ENCODE results near the gene HADH.

HADH gene

GRCh38 chr4:108060686-108061321 lies 71.1 kb downstream of the HADH start:
- no peak for TF ChIP-seq CTCF (IDR thresholded peaks at IDR 0.05; ENCODE audit: borderline replicate concordance, control extremely low read depth, extremely low read depth, insufficient read depth, missing control alignments)
- in situ Hi-C loops (cut with MboI; ENCODE audit: low sequenced_read_pairs, unreplicated experiment) = no loop called here
- DNase-seq (ENCODE audit: low spot score) = no peak

GRCh38 chr4:108068442-108068841 lies 78.8 kb downstream of the HADH start:
- TF ChIP-seq CTCF (IDR thresholded peaks at IDR 0.05; ENCODE audit: borderline replicate concordance, control extremely low read depth, extremely low read depth, insufficient read depth, missing control alignments) = no peak
- no peak for DNase-seq (ENCODE audit: low spot score)
- in situ Hi-C loops (cut with MboI; ENCODE audit: low sequenced_read_pairs, unreplicated experiment) = no loop called here

GRCh38 chr4:108070775-108071174 lies 81.1 kb downstream of the HADH start:
- TF ChIP-seq CTCF (IDR thresholded peaks at IDR 0.05; ENCODE audit: borderline replicate concordance, control extremely low read depth, extremely low read depth, insufficient read depth, missing control alignments) = no peak
- in situ Hi-C loops (cut with MboI; ENCODE audit: low sequenced_read_pairs, unreplicated experiment) = no loop called here
- no peak for DNase-seq (ENCODE audit: low spot score)

- no peak for TF ChIP-seq CTCF (IDR thresholded peaks at IDR 0.05; ENCODE audit: borderline replicate concordance, control extremely low read depth, extremely low read depth, insufficient read depth, missing control alignments)
- in situ Hi-C loops (cut with MboI; ENCODE audit: low sequenced_read_pairs, unreplicated experiment) = no loop called here
- DNase-seq (ENCODE audit: low spot score) = no peak
Measured at GRCh38 chr4:108072300-108072699, 82.6 kb downstream of the HADH start.

GRCh38 chr4:108078024-108078733 lies 88.5 kb downstream of the HADH start:
- TF ChIP-seq CTCF (IDR thresholded peaks at IDR 0.05; ENCODE audit: borderline replicate concordance, control extremely low read depth, extremely low read depth, insufficient read depth, missing control alignments) = no peak
- in situ Hi-C loops (cut with MboI; ENCODE audit: low sequenced_read_pairs, unreplicated experiment) = no loop called here
- DNase-seq (ENCODE audit: low spot score) = no peak

- DNase-seq (ENCODE audit: low spot score) = no peak
- in situ Hi-C loops (cut with MboI; ENCODE audit: low sequenced_read_pairs, unreplicated experiment) = no loop called here
- TF ChIP-seq CTCF (IDR thresholded peaks at IDR 0.05; ENCODE audit: borderline replicate concordance, control extremely low read depth, extremely low read depth, insufficient read depth, missing control alignments) = no peak
Measured at GRCh38 chr4:108080747-108081146, 91.1 kb downstream of the HADH start.
